MM.1S (cell line): ENCODE measurements around the gene ZNF592.

Experiments
- DNase-seq: peaks from one replicate; pipeline ENCODE4 v3.0.0-alpha.2; 2015
- H2AFZ ChIP-seq: fragments of 300-600 bp; sonication (generic); 2 replicates; pipeline ENCODE4 v1.6.0; 2016; ENCODE audit warnings: antibody characterized with exemption, low read length
- H3F3A ChIP-seq: fragments of 300-600 bp; sonication (generic); 2 replicates; pipeline ENCODE4 v1.6.1; 2016; ENCODE audit warnings: mild to moderate bottlenecking, antibody characterized with exemption, low read length, moderate library complexity, mixed read lengths; ENCODE audit not compliant: insufficient read depth
- H3K27ac ChIP-seq: fragments of 300-600 bp; sonication (generic); 2 replicates; pipeline ENCODE4 v1.5.1; 2016; ENCODE audit warnings: mild to moderate bottlenecking, low read length
- H3K27me3 ChIP-seq: fragments of 300-600 bp; sonication (generic); replicated peaks from 2 replicates; pipeline ENCODE4 v1.6.0; 2016; ENCODE audit warnings: low read length; ENCODE audit not compliant: insufficient read depth
- H3K36me3 ChIP-seq: fragments of 300-600 bp; sonication (generic); replicated peaks from 2 replicates; pipeline ENCODE4 v1.6.1; 2016; ENCODE audit warnings: mild to moderate bottlenecking, low read length, mixed read lengths; ENCODE audit not compliant: insufficient read depth
- H3K4me1 ChIP-seq: fragments of 300-600 bp; sonication (generic); 2 replicates; pipeline ENCODE4 v1.6.1; 2016; ENCODE audit warnings: low read length, mixed read lengths
- H3K4me2 ChIP-seq: fragments of 300-600 bp; sonication (generic); 2 replicates; pipeline ENCODE4 v1.6.0; 2016; ENCODE audit warnings: low read depth, low read length
- H3K4me3 ChIP-seq: fragments of 300-600 bp; sonication (generic); 2 replicates; pipeline ENCODE4 v1.5.1; 2016; ENCODE audit warnings: low read length, mixed read lengths
- H3K79me2 ChIP-seq: fragments of 300-600 bp; sonication (generic); 2 replicates; pipeline ENCODE4 v1.6.1; 2016; ENCODE audit warnings: mixed run types, low read length, mixed read lengths
- H3K9ac ChIP-seq: fragments of 300-600 bp; sonication (generic); 2 replicates; pipeline ENCODE4 v1.6.1; 2016; ENCODE audit warnings: low read length, mixed read lengths
- H3K9me2 ChIP-seq: fragments of 300-600 bp; sonication (generic); replicated peaks from 2 replicates; pipeline ENCODE4 v1.6.1; 2016; ENCODE audit warnings: mild to moderate bottlenecking, low read length, mixed read lengths; ENCODE audit not compliant: insufficient read depth
- H3K9me3 ChIP-seq: fragments of 300-600 bp; sonication (generic); replicated peaks from 2 replicates; pipeline ENCODE4 v1.6.1; 2016; ENCODE audit warnings: mild to moderate bottlenecking, low read length, mixed read lengths; ENCODE audit not compliant: insufficient read depth
- H4K20me1 ChIP-seq: fragments of 300-600 bp; sonication (generic); 2 replicates; pipeline ENCODE4 v1.6.1; 2016; ENCODE audit warnings: mild to moderate bottlenecking, low read length, moderate library complexity, mixed read lengths; ENCODE audit not compliant: insufficient read depth
- CTCF ChIP-seq: fragments of 300-600 bp; sonication (generic); IDR thresholded peaks from 2 replicates; pipeline ENCODE4 v1.5.1; 2016; ENCODE audit warnings: antibody characterized with exemption, low read length, mixed read lengths
- EZH2 ChIP-seq: fragments of 300-600 bp; sonication (generic); optimal IDR thresholded peaks from 2 replicates; pipeline ENCODE3; 2017; ENCODE audit warnings: low read depth, mild to moderate bottlenecking, antibody characterized with exemption, low read length, mixed read lengths
- EZH2phosphoT487 ChIP-seq: fragments of 300-600 bp; sonication (generic); IDR thresholded peaks from 2 replicates; pipeline ENCODE4 v1.6.1; 2018; ENCODE audit warnings: antibody characterized with exemption, low read length

Gene ZNF592

GRCh38 chr15:84798436-84798946 is 50.1 kb downstream of the ZNF592 start:
- DNase-seq, result no peak
- Histone ChIP-seq H3K9me3 (no peaks in the 10 kb centered on the region), H3K27ac (no peak overlapping the region), H3K79me2 (peaks cover 11% of the 10 kb centered on the region; the same call in 1 of the 2 replicates), H3K4me1 (no peaks in the 10 kb centered on the region), H3K4me2 (no peak overlapping the region), H2AFZ (no peak overlapping the region), H4K20me1 (no peaks in the 10 kb centered on the region), H3F3A (no peaks in the 10 kb centered on the region), H3K4me3 (no peak overlapping the region), H3K27me3 (no peaks in the 10 kb centered on the region), H3K9me2 (no peaks in the 10 kb centered on the region), H3K36me3 (no peaks in the 10 kb centered on the region), H3K9ac (no peak overlapping the region)
- TF ChIP-seq CTCF (no peak), EZH2phosphoT487 (no peak), EZH2 (no peak)

- H2AFZ ChIP-seq, result no peak overlapping the region
- H3F3A ChIP-seq, result no peaks in the 10 kb centered on the region
- DNase-seq, result no peak
- no peaks in the 10 kb centered on the region for H4K20me1 ChIP-seq
- TF ChIP-seq EZH2phosphoT487 (no peak), EZH2 (no peak), CTCF (no peak)
- no peaks in the 10 kb centered on the region for H3K4me1 ChIP-seq
- H3K4me3 ChIP-seq, result no peak overlapping the region
- no peak overlapping the region for H3K4me2 ChIP-seq
- no peaks in the 10 kb centered on the region for H3K9me2 ChIP-seq
- H3K36me3 ChIP-seq, result no peaks in the 10 kb centered on the region
- no peaks in the 10 kb centered on the region for H3K9me3 ChIP-seq
- H3K27me3 ChIP-seq, result no peaks in the 10 kb centered on the region
- no peak overlapping the region for H3K27ac ChIP-seq
- no peak overlapping the region for H3K9ac ChIP-seq
- peaks cover 7% of the 10 kb centered on the region; the same call in 1 of the 2 replicates for H3K79me2 ChIP-seq
Measured at GRCh38 chr15:84799511-84800187, 51.3 kb downstream of the ZNF592 start.

- Histone ChIP-seq H3K4me3 (no peak overlapping the region), H3K36me3 (no peaks in the 10 kb centered on the region), H2AFZ (no peak overlapping the region), H3K27ac (no peak overlapping the region), H3K9me2 (no peaks in the 10 kb centered on the region), H4K20me1 (no peaks in the 10 kb centered on the region), H3K4me2 (no peak overlapping the region), H3F3A (no peaks in the 10 kb centered on the region), H3K9me3 (no peaks in the 10 kb centered on the region), H3K9ac (no peak overlapping the region), H3K27me3 (no peaks in the 10 kb centered on the region), H3K79me2 (peaks cover 4% of the 10 kb centered on the region; the same call in 1 of the 2 replicates), H3K4me1 (no peaks in the 10 kb centered on the region)
- DNase-seq, result no peak
- TF ChIP-seq CTCF (no peak), EZH2phosphoT487 (no peak), EZH2 (no peak)
Measured at GRCh38 chr15:84800365-84800806, 52.0 kb downstream of the ZNF592 start.
